ENCODE measurements around the gene EGFR. TPM values are rescaled to one million over a fixed set of nuclear protein-coding genes. Genes with fewer than 3 reads are reported as not detected.

EGFR gene
- polyA plus RNA-seq, 1 of the 3 experiments (the other 2 are of a cell fraction): 37.6 TPM

DNA sequence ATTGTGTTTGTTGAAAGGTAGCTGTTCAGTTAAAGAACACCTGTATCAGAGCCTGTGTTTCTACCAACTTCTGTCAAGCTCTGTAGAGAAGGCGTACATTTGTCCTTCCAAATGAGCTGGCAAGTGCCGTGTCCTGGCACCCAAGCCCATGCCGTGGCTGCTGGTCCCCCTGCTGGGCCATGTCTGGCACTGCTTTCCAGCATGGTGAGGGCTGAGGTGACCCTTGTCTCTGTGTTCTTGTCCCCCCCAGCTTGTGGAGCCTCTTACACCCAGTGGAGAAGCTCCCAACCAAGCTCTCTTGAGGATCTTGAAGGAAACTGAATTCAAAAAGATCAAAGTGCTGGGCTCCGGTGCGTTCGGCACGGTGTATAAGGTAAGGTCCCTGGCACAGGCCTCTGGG lies 154.9 kb downstream of the EGFR start:
- POLR2A ChIA-PET: no interaction called here
- Histone ChIP-seq H3K4me2 (no peak overlapping the region), H3K27me3 (ENCODE audit: insufficient read depth) (no peaks in the 10 kb centered on the region), H4K20me1 (ENCODE audit: insufficient read depth) (no peaks in the 10 kb centered on the region), H3K4me3 (ENCODE audit: low read depth in 2 of 2, low read length in 1 of 2) (no peak overlapping the region), H3F3A (replicated peaks; ENCODE audit: insufficient read depth) (no peaks in the 10 kb centered on the region), H3K36me3 (replicated peaks in 1 of 2; ENCODE audit: control insufficient read depth in 1 of 2, insufficient read depth in 2 of 2, low read length in 1 of 2) (peaks cover 67 to 82% of the 10 kb centered on the region in 2 experiments), H3K27ac (ENCODE audit: low read depth in 2 of 2, low read length in 1 of 2) (no peak overlapping the region), H3K9ac (no peak overlapping the region), H3K4me1 (ENCODE audit: control insufficient read depth in 1 of 2, insufficient read depth in 2 of 2, low read depth in 1 of 2, low read length in 1 of 2) (peaks cover 0 to 16% of the 10 kb centered on the region in 2 experiments; a peak in 2 of 4 replicates), H2AFZ (ENCODE audit: low read depth) (no peak overlapping the region), H3K79me2 (ENCODE audit: insufficient read depth) (no peaks in the 10 kb centered on the region; the same call in 1 of the 2 replicates), H3K9me2 (no peaks in the 10 kb centered on the region), H3K9me3 (no peaks in the 10 kb centered on the region)
- WGBS (ENCODE audit: low lambda C conversion rate): 98% methylated on average over 7 of the region's 7 CpGs
- CTCF ChIA-PET: interaction anchor here (0.6 to 4.8 kb wide), 5 partner anchors 10 to 81 kb away, joined by 3 to 23 read pairs (median 3); no protein-coding TSS in a partner anchor
- TF ChIP-seq MEF2A (IDR thresholded peaks at IDR 0.05; ENCODE audit: borderline replicate concordance, low read depth) (no peak), NRF1 (IDR thresholded peaks at IDR 0.05; ENCODE audit: low read depth, low read length) (no peak)
- TF ChIP-seq, protein P1, sequence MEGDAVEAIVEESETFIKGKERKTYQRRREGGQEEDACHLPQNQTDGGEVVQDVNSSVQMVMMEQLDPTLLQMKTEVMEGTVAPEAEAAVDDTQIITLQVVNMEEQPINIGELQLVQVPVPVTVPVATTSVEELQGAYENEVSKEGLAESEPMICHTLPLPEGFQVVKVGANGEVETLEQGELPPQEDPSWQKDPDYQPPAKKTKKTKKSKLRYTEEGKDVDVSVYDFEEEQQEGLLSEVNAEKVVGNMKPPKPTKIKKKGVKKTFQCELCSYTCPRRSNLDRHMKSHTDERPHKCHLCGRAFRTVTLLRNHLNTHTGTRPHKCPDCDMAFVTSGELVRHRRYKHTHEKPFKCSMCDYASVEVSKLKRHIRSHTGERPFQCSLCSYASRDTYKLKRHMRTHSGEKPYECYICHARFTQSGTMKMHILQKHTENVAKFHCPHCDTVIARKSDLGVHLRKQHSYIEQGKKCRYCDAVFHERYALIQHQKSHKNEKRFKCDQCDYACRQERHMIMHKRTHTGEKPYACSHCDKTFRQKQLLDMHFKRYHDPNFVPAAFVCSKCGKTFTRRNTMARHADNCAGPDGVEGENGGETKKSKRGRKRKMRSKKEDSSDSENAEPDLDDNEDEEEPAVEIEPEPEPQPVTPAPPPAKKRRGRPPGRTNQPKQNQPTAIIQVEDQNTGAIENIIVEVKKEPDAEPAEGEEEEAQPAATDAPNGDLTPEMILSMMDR (IDR thresholded peaks at IDR 0.05): peak; percentile 32; the same call in 1 of the 2 replicates
- no peak for DNase-seq

DNA sequence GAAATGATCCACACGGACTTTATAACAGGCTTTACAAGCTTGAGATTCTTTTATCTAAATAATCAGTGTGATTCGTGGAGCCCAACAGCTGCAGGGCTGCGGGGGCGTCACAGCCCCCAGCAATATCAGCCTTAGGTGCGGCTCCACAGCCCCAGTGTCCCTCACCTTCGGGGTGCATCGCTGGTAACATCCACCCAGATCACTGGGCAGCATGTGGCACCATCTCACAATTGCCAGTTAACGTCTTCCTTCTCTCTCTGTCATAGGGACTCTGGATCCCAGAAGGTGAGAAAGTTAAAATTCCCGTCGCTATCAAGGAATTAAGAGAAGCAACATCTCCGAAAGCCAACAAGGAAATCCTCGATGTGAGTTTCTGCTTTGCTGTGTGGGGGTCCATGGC lies 155.6 kb downstream of the EGFR start:
- CTCF ChIA-PET: interaction anchor here (4.8 kb wide), 1 partner anchor 81 kb away, joined by 23 read pairs; no protein-coding TSS in a partner anchor
- Histone ChIP-seq H3K36me3 (replicated peaks in 1 of 2; ENCODE audit: control insufficient read depth in 1 of 2, insufficient read depth in 2 of 2, low read length in 1 of 2) (peaks cover 72 to 81% of the 10 kb centered on the region in 2 experiments), H3K9me2 (no peaks in the 10 kb centered on the region)

More for the DNA sequence above, 155.6 kb downstream of the EGFR start:
- no peak overlapping the region for H3K4me3 ChIP-seq (ENCODE audit: low read depth in 2 of 2, low read length in 1 of 2)
- H3F3A ChIP-seq (replicated peaks; ENCODE audit: insufficient read depth): no peaks in the 10 kb centered on the region
- no peaks in the 10 kb centered on the region for H3K9me3 ChIP-seq
- peaks cover 0 to 24% of the 10 kb centered on the region in 2 experiments; a peak in 2 of 4 replicates for H3K4me1 ChIP-seq (ENCODE audit: control insufficient read depth in 1 of 2, insufficient read depth in 2 of 2, low read depth in 1 of 2, low read length in 1 of 2)
- TF ChIP-seq YY1 (IDR thresholded peaks at IDR 0.05; ENCODE audit: low read depth) (no peak), FOXM1 (IDR thresholded peaks at IDR 0.05; ENCODE audit: low read depth) (no peak), SIN3A (IDR thresholded peaks at IDR 0.05; ENCODE audit: borderline replicate concordance, low read depth, low read length) (no peak), RCOR1 (IDR thresholded peaks at IDR 0.05; ENCODE audit: low read length) (no peak), ELF1 (IDR thresholded peaks at IDR 0.05) (no peak), RAD21 (IDR thresholded peaks at IDR 0.05; ENCODE audit: low read length) (no peak)
- TF ChIP-seq, protein P2, sequence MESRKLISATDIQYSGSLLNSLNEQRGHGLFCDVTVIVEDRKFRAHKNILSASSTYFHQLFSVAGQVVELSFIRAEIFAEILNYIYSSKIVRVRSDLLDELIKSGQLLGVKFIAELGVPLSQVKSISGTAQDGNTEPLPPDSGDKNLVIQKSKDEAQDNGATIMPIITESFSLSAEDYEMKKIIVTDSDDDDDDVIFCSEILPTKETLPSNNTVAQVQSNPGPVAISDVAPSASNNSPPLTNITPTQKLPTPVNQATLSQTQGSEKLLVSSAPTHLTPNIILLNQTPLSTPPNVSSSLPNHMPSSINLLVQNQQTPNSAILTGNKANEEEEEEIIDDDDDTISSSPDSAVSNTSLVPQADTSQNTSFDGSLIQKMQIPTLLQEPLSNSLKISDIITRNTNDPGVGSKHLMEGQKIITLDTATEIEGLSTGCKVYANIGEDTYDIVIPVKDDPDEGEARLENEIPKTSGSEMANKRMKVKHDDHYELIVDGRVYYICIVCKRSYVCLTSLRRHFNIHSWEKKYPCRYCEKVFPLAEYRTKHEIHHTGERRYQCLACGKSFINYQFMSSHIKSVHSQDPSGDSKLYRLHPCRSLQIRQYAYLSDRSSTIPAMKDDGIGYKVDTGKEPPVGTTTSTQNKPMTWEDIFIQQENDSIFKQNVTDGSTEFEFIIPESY (IDR thresholded peaks at IDR 0.05; ENCODE audit: borderline replicate concordance, low read depth): no peak
- TF ChIP-seq, protein P3, sequence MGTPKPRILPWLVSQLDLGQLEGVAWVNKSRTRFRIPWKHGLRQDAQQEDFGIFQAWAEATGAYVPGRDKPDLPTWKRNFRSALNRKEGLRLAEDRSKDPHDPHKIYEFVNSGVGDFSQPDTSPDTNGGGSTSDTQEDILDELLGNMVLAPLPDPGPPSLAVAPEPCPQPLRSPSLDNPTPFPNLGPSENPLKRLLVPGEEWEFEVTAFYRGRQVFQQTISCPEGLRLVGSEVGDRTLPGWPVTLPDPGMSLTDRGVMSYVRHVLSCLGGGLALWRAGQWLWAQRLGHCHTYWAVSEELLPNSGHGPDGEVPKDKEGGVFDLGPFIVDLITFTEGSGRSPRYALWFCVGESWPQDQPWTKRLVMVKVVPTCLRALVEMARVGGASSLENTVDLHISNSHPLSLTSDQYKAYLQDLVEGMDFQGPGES (IDR thresholded peaks at IDR 0.05; ENCODE audit: low read depth, low read length): no peak
- TF ChIP-seq, protein P4, sequence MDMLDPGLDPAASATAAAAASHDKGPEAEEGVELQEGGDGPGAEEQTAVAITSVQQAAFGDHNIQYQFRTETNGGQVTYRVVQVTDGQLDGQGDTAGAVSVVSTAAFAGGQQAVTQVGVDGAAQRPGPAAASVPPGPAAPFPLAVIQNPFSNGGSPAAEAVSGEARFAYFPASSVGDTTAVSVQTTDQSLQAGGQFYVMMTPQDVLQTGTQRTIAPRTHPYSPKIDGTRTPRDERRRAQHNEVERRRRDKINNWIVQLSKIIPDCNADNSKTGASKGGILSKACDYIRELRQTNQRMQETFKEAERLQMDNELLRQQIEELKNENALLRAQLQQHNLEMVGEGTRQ (IDR thresholded peaks at IDR 0.05; ENCODE audit: borderline replicate concordance, low read depth, low read length): no peak
- TF ChIP-seq, protein P5, sequence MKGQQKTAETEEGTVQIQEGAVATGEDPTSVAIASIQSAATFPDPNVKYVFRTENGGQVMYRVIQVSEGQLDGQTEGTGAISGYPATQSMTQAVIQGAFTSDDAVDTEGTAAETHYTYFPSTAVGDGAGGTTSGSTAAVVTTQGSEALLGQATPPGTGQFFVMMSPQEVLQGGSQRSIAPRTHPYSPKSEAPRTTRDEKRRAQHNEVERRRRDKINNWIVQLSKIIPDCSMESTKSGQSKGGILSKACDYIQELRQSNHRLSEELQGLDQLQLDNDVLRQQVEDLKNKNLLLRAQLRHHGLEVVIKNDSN (IDR thresholded peaks at IDR 0.05; ENCODE audit: borderline replicate concordance, low read depth): no peak
- DNase-seq: no peak
- H3K9ac ChIP-seq: no peak overlapping the region
- no peak overlapping the region for H3K27ac ChIP-seq (ENCODE audit: low read depth in 2 of 2, low read length in 1 of 2)
- H3K27me3 ChIP-seq (ENCODE audit: insufficient read depth): no peaks in the 10 kb centered on the region
- H4K20me1 ChIP-seq (ENCODE audit: insufficient read depth): no peaks in the 10 kb centered on the region
- H2AFZ ChIP-seq (ENCODE audit: low read depth): no peak overlapping the region
- H3K4me2 ChIP-seq: no peak overlapping the region
- POLR2A ChIA-PET: no interaction called here
- 94% methylated on average over 10 of the region's 12 CpGs for WGBS (ENCODE audit: low lambda C conversion rate)
- no peaks in the 10 kb centered on the region; the same call in 1 of the 2 replicates for H3K79me2 ChIP-seq (ENCODE audit: insufficient read depth)

Data from SK-N-SH (cell line).